DOHH2 (cell line): ENCODE results near the gene UBAP2L.

Experiments
- H3F3A ChIP-seq: fragments of 200-600 bp; sonication (generic), shearing (Covaris generic); 2 replicates; pipeline ENCODE4 v1.6.0; 2016; ENCODE audit warnings: antibody characterized with exemption, mild to moderate bottlenecking; ENCODE audit not compliant: control insufficient read depth, insufficient read depth
- H3K27ac ChIP-seq: fragments of 200-600 bp; sonication (generic); 2 replicates; pipeline ENCODE4 v1.5.1; 2014; ENCODE audit warnings: low read depth, mild to moderate bottlenecking, low read length, moderate library complexity
- H3K27me3 ChIP-seq: fragments of 200-600 bp; sonication (generic); 2 replicates; pipeline ENCODE4 v1.6.1; 2014; ENCODE audit warnings: mild to moderate bottlenecking, low read length, mixed read lengths; ENCODE audit not compliant: control insufficient read depth
- H3K36me3 ChIP-seq: fragments of 200-600 bp; sonication (generic); 2 replicates; pipeline ENCODE4 v1.6.1; 2014; ENCODE audit warnings: mild to moderate bottlenecking, low read length, moderate library complexity, mixed read lengths; ENCODE audit not compliant: control insufficient read depth
- H3K4me1 ChIP-seq: fragments of 200-600 bp; sonication (generic); 2 replicates; pipeline ENCODE4 v1.6.1; 2014; ENCODE audit warnings: mild to moderate bottlenecking, low read length, mixed read lengths; ENCODE audit not compliant: control insufficient read depth
- H3K4me2 ChIP-seq: fragments of 200-600 bp; sonication (generic); 2 replicates; pipeline ENCODE4 v1.6.0; 2014; ENCODE audit warnings: mild to moderate bottlenecking, low read length, moderate library complexity
- H3K4me3 ChIP-seq: fragments of 200-600 bp; sonication (generic); 2 replicates; pipeline ENCODE4 v1.5.1; 2014; ENCODE audit warnings: mild to moderate bottlenecking, low read length, mixed read lengths
- H3K79me2 ChIP-seq: fragments of 200-600 bp; sonication (generic); 2 replicates; pipeline ENCODE4 v1.6.1; 2014; ENCODE audit warnings: mild to moderate bottlenecking, low read length, mixed read lengths; ENCODE audit not compliant: control insufficient read depth
- H3K9me2 ChIP-seq: fragments of 200-600 bp; sonication (generic); replicated peaks from 2 replicates; pipeline ENCODE4 v1.6.1; 2014; ENCODE audit warnings: mild to moderate bottlenecking, low read length, mixed read lengths; ENCODE audit not compliant: control insufficient read depth
- H3K9me3 ChIP-seq: fragments of 200-600 bp; sonication (generic); 2 replicates; pipeline ENCODE4 v1.6.1; 2014; ENCODE audit warnings: antibody characterized with exemption, low read length, mixed read lengths; ENCODE audit not compliant: control insufficient read depth, insufficient read depth
- H4K20me1 ChIP-seq: fragments of 200-600 bp; sonication (generic); 2 replicates; pipeline ENCODE4 v1.6.0; 2014; ENCODE audit warnings: low read depth, mild to moderate bottlenecking, antibody characterized with exemption, low read length, moderate library complexity; ENCODE audit not compliant: control insufficient read depth, insufficient read depth
- EZH2phosphoT487 ChIP-seq: fragments of 200-600 bp; sonication (generic); IDR thresholded peaks from 2 replicates; pipeline ENCODE4 v1.6.1; 2017; ENCODE audit warnings: borderline replicate concordance, mild to moderate bottlenecking, antibody characterized with exemption, low read length, moderate library complexity, mixed read lengths
- TF ChIP-seq, protein P1 (sequence below): fragments of 200-600 bp; sonication (generic); IDR thresholded peaks from one replicate; pipeline ENCODE4 v1.5.1; 2014; ENCODE audit warnings: antibody characterized with exemption, mild to moderate bottlenecking, low read depth, low read length; ENCODE audit not compliant: poor library complexity, severe bottlenecking

Gene UBAP2L

DNA sequence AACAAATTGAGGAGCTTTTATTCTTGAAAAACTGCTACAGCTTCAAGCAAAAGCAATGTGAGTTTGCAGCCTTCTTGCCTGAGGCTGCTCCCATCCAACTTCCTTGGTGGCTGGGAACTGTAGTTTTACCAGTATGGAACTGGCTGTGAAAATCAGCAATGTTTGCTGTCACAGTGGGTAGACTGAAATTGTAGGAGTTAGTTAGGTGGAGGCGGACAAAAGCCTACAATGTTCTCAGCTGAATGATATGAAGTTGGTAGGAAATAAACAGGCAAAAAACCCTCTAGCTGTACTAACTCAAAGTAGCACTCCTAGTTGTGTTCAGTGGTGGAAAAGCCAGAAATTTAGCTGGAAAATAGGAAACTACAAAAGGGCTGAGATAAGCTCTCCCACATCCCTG is 70.2 kb downstream of the UBAP2L start:
- Histone ChIP-seq H3K79me2 (no peaks in the 10 kb centered on the region), H3K27me3 (peaks cover 6% of the 10 kb centered on the region; the same call in 1 of the 2 replicates), H3K4me2 (no peak overlapping the region), H3K36me3 (no peaks in the 10 kb centered on the region), H3F3A (no peaks in the 10 kb centered on the region), H3K9me3 (peaks cover 11% of the 10 kb centered on the region), H4K20me1 (no peaks in the 10 kb centered on the region), H3K27ac (no peak overlapping the region), H3K4me3 (no peak overlapping the region), H3K4me1 (no peaks in the 10 kb centered on the region), H3K9me2 (no peaks in the 10 kb centered on the region)
- no peak for TF ChIP-seq EZH2phosphoT487
- TF ChIP-seq, protein P1, sequence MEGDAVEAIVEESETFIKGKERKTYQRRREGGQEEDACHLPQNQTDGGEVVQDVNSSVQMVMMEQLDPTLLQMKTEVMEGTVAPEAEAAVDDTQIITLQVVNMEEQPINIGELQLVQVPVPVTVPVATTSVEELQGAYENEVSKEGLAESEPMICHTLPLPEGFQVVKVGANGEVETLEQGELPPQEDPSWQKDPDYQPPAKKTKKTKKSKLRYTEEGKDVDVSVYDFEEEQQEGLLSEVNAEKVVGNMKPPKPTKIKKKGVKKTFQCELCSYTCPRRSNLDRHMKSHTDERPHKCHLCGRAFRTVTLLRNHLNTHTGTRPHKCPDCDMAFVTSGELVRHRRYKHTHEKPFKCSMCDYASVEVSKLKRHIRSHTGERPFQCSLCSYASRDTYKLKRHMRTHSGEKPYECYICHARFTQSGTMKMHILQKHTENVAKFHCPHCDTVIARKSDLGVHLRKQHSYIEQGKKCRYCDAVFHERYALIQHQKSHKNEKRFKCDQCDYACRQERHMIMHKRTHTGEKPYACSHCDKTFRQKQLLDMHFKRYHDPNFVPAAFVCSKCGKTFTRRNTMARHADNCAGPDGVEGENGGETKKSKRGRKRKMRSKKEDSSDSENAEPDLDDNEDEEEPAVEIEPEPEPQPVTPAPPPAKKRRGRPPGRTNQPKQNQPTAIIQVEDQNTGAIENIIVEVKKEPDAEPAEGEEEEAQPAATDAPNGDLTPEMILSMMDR: no peak

GRCh38 chr1:154295408-154296235 is 74.9 kb downstream of the UBAP2L start:
- Histone ChIP-seq H3K9me3 (peaks cover 11% of the 10 kb centered on the region), H3K4me3 (no peak overlapping the region), H3K27ac (no peak overlapping the region), H3K4me1 (no peaks in the 10 kb centered on the region), H3F3A (no peaks in the 10 kb centered on the region), H3K9me2 (no peaks in the 10 kb centered on the region), H3K36me3 (no peaks in the 10 kb centered on the region), H3K79me2 (no peaks in the 10 kb centered on the region), H3K4me2 (no peak overlapping the region), H4K20me1 (no peaks in the 10 kb centered on the region), H3K27me3 (no peaks in the 10 kb centered on the region)
- TF ChIP-seq EZH2phosphoT487: no peak
- TF ChIP-seq, protein P1: no peak

- peaks cover 6% of the 10 kb centered on the region; the same call in 1 of the 2 replicates for H3K27me3 ChIP-seq
- no peaks in the 10 kb centered on the region for H3K79me2 ChIP-seq
- no peaks in the 10 kb centered on the region for H3K9me3 ChIP-seq
- no peaks in the 10 kb centered on the region for H3K4me1 ChIP-seq
- TF ChIP-seq EZH2phosphoT487: no peak
- TF ChIP-seq, protein P1: no peak
- no peaks in the 10 kb centered on the region for H4K20me1 ChIP-seq
- H3F3A ChIP-seq: no peaks in the 10 kb centered on the region
- H3K4me2 ChIP-seq: no peak overlapping the region
- no peaks in the 10 kb centered on the region for H3K9me2 ChIP-seq
- H3K4me3 ChIP-seq: no peak overlapping the region
- H3K36me3 ChIP-seq: no peaks in the 10 kb centered on the region
- no peak overlapping the region for H3K27ac ChIP-seq
Measured at GRCh38 chr1:154301582-154301981, 80.8 kb downstream of the UBAP2L start.
